Mesothelial cell of epicardium (in vitro differentiated cells): ENCODE results near the gene ANKS1A. TPM values are rescaled to one million over a fixed set of nuclear protein-coding genes. Genes with fewer than 3 reads are reported as not detected.

Source experiments
- DNase-seq, 2 experiments: peaks; one replicate each; pipeline ENCODE4 v3.0.0; 2021; ENCODE audit warnings: low spot score in 2 of 2; ENCODE audit not compliant: unreplicated experiment in 2 of 2
- H3K27ac Mint-ChIP-seq: 2 replicates; pipeline ENCODE4 v1.8.0; 2021; ENCODE audit warnings: mixed read lengths
- H3K27me3 Mint-ChIP-seq: 2 replicates; pipeline ENCODE4 v1.8.0; 2021; ENCODE audit warnings: low read depth, mixed read lengths
- H3K36me3 Mint-ChIP-seq: 2 replicates; pipeline ENCODE4 v1.8.0; 2021; ENCODE audit warnings: mixed read lengths
- H3K4me1 Mint-ChIP-seq: 2 replicates; pipeline ENCODE4 v1.8.0; 2021; ENCODE audit warnings: mixed read lengths
- H3K4me3 Mint-ChIP-seq: 2 replicates; pipeline ENCODE4 v1.8.0; 2021; ENCODE audit warnings: mild to moderate bottlenecking, moderate library complexity, mixed read lengths
- H3K9me3 Mint-ChIP-seq: 2 replicates; pipeline ENCODE4 v1.8.0; 2021; ENCODE audit warnings: mixed read lengths
- CTCF ChIP-seq: fragments of 200-600 bp; sonication (generic); IDR thresholded peaks from one replicate; pipeline ENCODE4 v1.5.0; 2021; ENCODE audit warnings: antibody characterized with exemption; ENCODE audit not compliant: unreplicated experiment
- total RNA-seq: library from RNA; stranded (reverse); gene quantifications from 3 replicates; pipeline ENCODE4 v1.2.1, GENCODE V29; 2021

The ANKS1A gene
- total RNA-seq, 1 donor from 2014 or later = 30.6 TPM

DNA sequence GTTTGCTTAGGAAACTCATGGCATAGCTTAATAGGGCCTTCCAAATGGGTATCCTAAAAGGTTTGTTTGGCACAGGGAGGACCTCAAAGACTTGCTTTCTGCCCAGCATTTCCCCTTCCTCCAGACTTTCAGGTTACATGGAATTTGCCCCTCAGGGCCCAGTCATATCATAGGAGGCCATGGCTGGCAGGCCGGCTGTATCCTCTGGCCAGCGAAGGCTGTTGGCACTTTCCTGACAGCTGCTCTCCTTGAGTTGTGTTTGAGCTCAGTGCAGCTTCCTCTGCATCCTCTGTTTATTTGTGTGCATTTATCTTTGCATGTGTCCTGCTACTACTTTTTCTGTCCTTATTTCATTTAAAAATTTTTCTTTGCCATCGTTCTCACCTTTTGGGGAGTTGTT lies 90.9 kb downstream of the ANKS1A start:
- H3K36me3 Mint-ChIP-seq = peaks cover 18% of the 10 kb centered on the region

GRCh38 chr6:34981366-34981765 lies 92.3 kb downstream of the ANKS1A start:
- H3K4me1 Mint-ChIP-seq = peaks cover 2% of the 10 kb centered on the region
- H3K27ac Mint-ChIP-seq = no peak overlapping the region
- peaks cover 19% of the 10 kb centered on the region for H3K36me3 Mint-ChIP-seq
- no peak for TF ChIP-seq CTCF
- no peak for DNase-seq
- no peak overlapping the region for H3K4me3 Mint-ChIP-seq
- no peaks in the 10 kb centered on the region for H3K9me3 Mint-ChIP-seq
- no peaks in the 10 kb centered on the region for H3K27me3 Mint-ChIP-seq

More for the DNA sequence above, 90.9 kb downstream of the ANKS1A start:
- Mint-ChIP-seq H3K9me3 (no peaks in the 10 kb centered on the region), H3K4me1 (peaks cover 2% of the 10 kb centered on the region), H3K27me3 (no peaks in the 10 kb centered on the region), H3K4me3 (no peak overlapping the region), H3K27ac (no peak overlapping the region)
- TF ChIP-seq CTCF = no peak
- DNase-seq = no peak

DNA sequence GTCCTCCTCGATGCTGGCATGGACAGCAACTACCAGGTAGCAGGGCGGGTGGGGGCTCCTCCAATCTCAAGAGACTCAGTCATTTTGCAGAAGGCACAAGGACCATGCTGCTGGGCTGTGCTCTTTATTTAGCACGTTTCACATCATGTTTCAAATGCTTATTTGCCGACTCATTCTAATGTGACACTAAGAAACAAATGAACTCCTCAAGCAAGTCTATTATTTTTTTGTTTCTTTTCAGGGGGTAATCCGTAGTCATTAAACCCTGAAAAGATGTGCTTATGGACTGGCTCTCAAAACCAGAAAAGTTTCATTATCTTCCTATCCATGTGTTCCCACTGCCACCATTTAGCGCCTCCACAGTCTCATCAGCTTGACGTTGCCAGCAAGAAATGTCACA lies 92.9 kb downstream of the ANKS1A start:
- H3K36me3 Mint-ChIP-seq = peaks cover 19% of the 10 kb centered on the region
- H3K9me3 Mint-ChIP-seq = no peaks in the 10 kb centered on the region
- no peak for DNase-seq
- no peaks in the 10 kb centered on the region for H3K27me3 Mint-ChIP-seq
- H3K27ac Mint-ChIP-seq = no peak overlapping the region
- peaks cover 2% of the 10 kb centered on the region for H3K4me1 Mint-ChIP-seq
- TF ChIP-seq CTCF = no peak
- H3K4me3 Mint-ChIP-seq = no peak overlapping the region

GRCh38 chr6:34982424-34982852 lies 93.4 kb downstream of the ANKS1A start:
- DNase-seq = no peak
- Mint-ChIP-seq H3K9me3 (no peaks in the 10 kb centered on the region), H3K4me1 (peaks cover 2% of the 10 kb centered on the region), H3K27ac (no peak overlapping the region), H3K27me3 (no peaks in the 10 kb centered on the region), H3K4me3 (no peak overlapping the region), H3K36me3 (peaks cover 19% of the 10 kb centered on the region)
- no peak for TF ChIP-seq CTCF

GRCh38 chr6:34984416-34984815 lies 95.4 kb downstream of the ANKS1A start:
- no peaks in the 10 kb centered on the region for H3K27me3 Mint-ChIP-seq
- H3K27ac Mint-ChIP-seq = no peak overlapping the region
- TF ChIP-seq CTCF = no peak
- H3K36me3 Mint-ChIP-seq = peaks cover 19% of the 10 kb centered on the region
- no peak for DNase-seq
- H3K4me1 Mint-ChIP-seq = peaks cover 2% of the 10 kb centered on the region
- H3K4me3 Mint-ChIP-seq = no peak overlapping the region
- no peaks in the 10 kb centered on the region for H3K9me3 Mint-ChIP-seq

DNA sequence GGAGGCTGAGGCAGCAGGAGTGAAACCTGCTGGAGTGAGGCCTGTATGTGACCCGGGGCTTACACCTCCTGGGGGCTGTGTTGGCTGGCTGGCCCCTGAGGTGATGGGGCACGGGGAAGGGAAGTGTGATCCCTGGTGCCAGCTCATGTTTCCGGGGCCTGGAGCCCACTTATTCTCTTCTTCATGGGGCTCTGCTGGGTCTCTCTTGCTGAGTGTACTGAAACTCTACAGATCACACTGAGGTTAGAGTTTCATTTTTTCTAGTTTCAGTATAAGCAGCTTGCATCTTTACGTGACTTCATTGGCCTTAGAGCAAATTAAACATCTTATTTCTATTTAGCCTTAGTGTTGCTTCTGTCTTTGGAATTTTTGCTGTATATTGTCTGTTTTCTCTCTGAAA lies 96.2 kb downstream of the ANKS1A start:
- H3K27me3 Mint-ChIP-seq = no peaks in the 10 kb centered on the region
- H3K4me3 Mint-ChIP-seq = no peak overlapping the region
- peaks cover 21% of the 10 kb centered on the region for H3K36me3 Mint-ChIP-seq
- no peaks in the 10 kb centered on the region for H3K9me3 Mint-ChIP-seq
- H3K27ac Mint-ChIP-seq = no peak overlapping the region
- TF ChIP-seq CTCF = no peak
- DNase-seq = no peak
- peaks cover 2% of the 10 kb centered on the region for H3K4me1 Mint-ChIP-seq
